Hepatocyte (in vitro differentiated cells): ENCODE data around the gene OPTC. TPM values are rescaled to one million over a fixed set of nuclear protein-coding genes. Genes with fewer than 3 reads are reported as not detected.

Source experiments
- DNase-seq: peaks from one replicate; pipeline ENCODE4 v3.0.0-alpha.2; 2016; ENCODE audit warnings: low spot score
- H2AFZ ChIP-seq: fragments of 200-600 bp; sonication (generic); 2 replicates; pipeline ENCODE4 v1.6.0; 2016; ENCODE audit warnings: antibody characterized with exemption, mild to moderate bottlenecking
- H3K27ac ChIP-seq: fragments of 200-600 bp; sonication (generic); 2 replicates; pipeline ENCODE4 v1.5.1; 2016; ENCODE audit warnings: mild to moderate bottlenecking
- H3K27me3 ChIP-seq: fragments of 200-600 bp; sonication (generic); 2 replicates; pipeline ENCODE4 v1.6.1; 2016
- H3K36me3 ChIP-seq: fragments of 200-600 bp; sonication (generic); replicated peaks from 2 replicates; pipeline ENCODE4 v1.5.1; 2016; ENCODE audit warnings: low read depth; ENCODE audit not compliant: insufficient read depth
- H3K4me1 ChIP-seq: fragments of 200-600 bp; sonication (generic); 2 replicates; pipeline ENCODE4 v1.5.1; 2016; ENCODE audit warnings: mild to moderate bottlenecking, moderate library complexity; ENCODE audit not compliant: insufficient read depth
- H3K4me2 ChIP-seq: fragments of 200-600 bp; sonication (generic); 2 replicates; pipeline ENCODE4 v1.6.0; 2016
- H3K4me3 ChIP-seq: fragments of 200-600 bp; sonication (generic); 2 replicates; pipeline ENCODE4 v1.5.1; 2016; ENCODE audit warnings: mild to moderate bottlenecking
- H3K79me2 ChIP-seq: fragments of 200-600 bp; sonication (generic); 2 replicates; pipeline ENCODE4 v1.6.0; 2017; ENCODE audit warnings: mild to moderate bottlenecking
- H3K9me2 ChIP-seq: fragments of 200-600 bp; sonication (generic); replicated peaks from 2 replicates; pipeline ENCODE4 v1.6.0; 2017; ENCODE audit warnings: mild to moderate bottlenecking; ENCODE audit not compliant: insufficient read depth
- H3K9me3 ChIP-seq: fragments of 200-600 bp; sonication (generic); 2 replicates; pipeline ENCODE4 v1.5.1; 2016; ENCODE audit warnings: low read depth, mild to moderate bottlenecking
- H4K20me1 ChIP-seq: fragments of 200-600 bp; sonication (generic); 2 replicates; pipeline ENCODE4 v1.6.0; 2016; ENCODE audit warnings: mild to moderate bottlenecking; ENCODE audit not compliant: insufficient read depth, poor library complexity, severe bottlenecking
- EZH2 ChIP-seq: fragments of 200-600 bp; sonication (generic); IDR thresholded peaks from 2 replicates; pipeline ENCODE4 v1.6.1; 2016; ENCODE audit warnings: antibody characterized with exemption, mild to moderate bottlenecking, borderline replicate concordance
- EZH2phosphoT487 ChIP-seq: fragments of 200-600 bp; sonication (generic); IDR thresholded peaks from one replicate; pipeline ENCODE4 v1.6.1; 2018; ENCODE audit warnings: antibody characterized with exemption, mild to moderate bottlenecking, low read depth, moderate library complexity; ENCODE audit not compliant: unreplicated experiment, severe bottlenecking
- WGBS: methylation state at CpG from one replicate; pipeline ENCODE4 v1.1.6; 2016; ENCODE audit warnings: low lambda C conversion rate; ENCODE audit errors: missing lambda C conversion rate; 5-methylcytosine and 5-hydroxymethylcytosine counted together
- polyA plus RNA-seq: library from polyadenylated mRNA; unstranded; fragments of >200 nt; fragmentation: Nextera tagmentation; extraction: Ambion mirVana; gene quantifications from 2 replicates; pipeline ENCODE4 v1.2.1, GENCODE V29; 2016
- total RNA-seq: library from RNA; depleted of rRNA; stranded (reverse); fragments of >200 nt; gene quantifications from 2 replicates; pipeline ENCODE4 v1.2.3, GENCODE V29; 2014
- TF ChIP-seq, protein P1 (sequence below): fragments of 200-600 bp; sonication (generic); IDR thresholded peaks from 2 replicates; pipeline ENCODE4 v1.5.1; 2016; ENCODE audit warnings: antibody characterized with exemption, mild to moderate bottlenecking; ENCODE audit not compliant: poor library complexity

The OPTC gene
- total and polyA plus RNA-seq, 2 experiments from 2014 or later = 0.28 TPM; not detected in 1

DNA sequence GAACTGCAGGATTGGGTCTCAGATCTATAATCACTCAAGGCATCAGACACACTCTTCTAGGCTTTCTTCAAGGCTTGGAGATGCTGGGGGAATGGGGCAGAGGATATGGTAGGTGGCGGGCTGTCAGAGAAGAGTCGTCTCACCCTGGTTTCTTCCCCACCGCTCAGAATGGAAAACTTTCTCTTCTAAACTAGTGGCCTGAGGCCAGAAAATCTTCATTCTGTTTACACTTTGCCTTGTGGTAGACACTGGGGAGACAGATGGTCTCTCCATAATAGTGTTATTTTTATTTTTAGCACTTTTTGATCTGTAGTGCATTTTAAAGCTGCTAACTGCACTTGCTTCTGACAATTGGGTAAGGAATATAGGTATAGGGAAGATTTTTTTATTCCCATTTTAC lies 15.7 kb upstream of the OPTC start:
- no peak overlapping the region for H3K27ac ChIP-seq
- no peak overlapping the region for H2AFZ ChIP-seq
- no peaks in the 10 kb centered on the region for H3K36me3 ChIP-seq
- H3K9me3 ChIP-seq = no peaks in the 10 kb centered on the region
- no peaks in the 10 kb centered on the region for H3K9me2 ChIP-seq
- no peak overlapping the region for H3K4me3 ChIP-seq
- no peak overlapping the region for H3K4me2 ChIP-seq
- no peaks in the 10 kb centered on the region for H4K20me1 ChIP-seq
- no peaks in the 10 kb centered on the region for H3K27me3 ChIP-seq
- no peaks in the 10 kb centered on the region for H3K79me2 ChIP-seq
- WGBS = 82% methylated on average over 3 of the region's 3 CpGs
- peaks cover 20% of the 10 kb centered on the region for H3K4me1 ChIP-seq
- no peak for DNase-seq
- TF ChIP-seq EZH2phosphoT487 (no peak), EZH2 (no peak)
- TF ChIP-seq, protein P1, sequence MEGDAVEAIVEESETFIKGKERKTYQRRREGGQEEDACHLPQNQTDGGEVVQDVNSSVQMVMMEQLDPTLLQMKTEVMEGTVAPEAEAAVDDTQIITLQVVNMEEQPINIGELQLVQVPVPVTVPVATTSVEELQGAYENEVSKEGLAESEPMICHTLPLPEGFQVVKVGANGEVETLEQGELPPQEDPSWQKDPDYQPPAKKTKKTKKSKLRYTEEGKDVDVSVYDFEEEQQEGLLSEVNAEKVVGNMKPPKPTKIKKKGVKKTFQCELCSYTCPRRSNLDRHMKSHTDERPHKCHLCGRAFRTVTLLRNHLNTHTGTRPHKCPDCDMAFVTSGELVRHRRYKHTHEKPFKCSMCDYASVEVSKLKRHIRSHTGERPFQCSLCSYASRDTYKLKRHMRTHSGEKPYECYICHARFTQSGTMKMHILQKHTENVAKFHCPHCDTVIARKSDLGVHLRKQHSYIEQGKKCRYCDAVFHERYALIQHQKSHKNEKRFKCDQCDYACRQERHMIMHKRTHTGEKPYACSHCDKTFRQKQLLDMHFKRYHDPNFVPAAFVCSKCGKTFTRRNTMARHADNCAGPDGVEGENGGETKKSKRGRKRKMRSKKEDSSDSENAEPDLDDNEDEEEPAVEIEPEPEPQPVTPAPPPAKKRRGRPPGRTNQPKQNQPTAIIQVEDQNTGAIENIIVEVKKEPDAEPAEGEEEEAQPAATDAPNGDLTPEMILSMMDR = no peak

DNA sequence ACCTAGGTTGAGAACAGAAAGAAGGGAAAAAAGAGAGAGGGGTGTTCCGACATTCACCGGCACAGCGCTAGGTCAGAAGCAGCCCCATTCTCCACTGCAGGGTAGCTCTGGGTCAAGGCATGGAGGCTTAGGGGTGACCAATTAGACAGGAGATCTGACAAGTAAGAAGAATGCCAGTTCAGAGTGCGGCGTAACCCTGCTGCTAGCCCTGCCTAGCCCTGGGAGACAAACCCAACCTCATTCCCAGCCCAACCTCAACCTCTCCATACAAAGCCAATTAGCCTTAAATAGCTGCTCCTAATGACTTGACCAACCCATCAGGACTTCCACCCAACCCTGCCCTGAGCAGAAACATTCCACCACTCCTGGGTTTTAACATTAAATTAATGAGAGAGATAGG lies 15.0 kb upstream of the OPTC start:
- no peaks in the 10 kb centered on the region for H3K27me3 ChIP-seq
- no peak overlapping the region for H3K4me3 ChIP-seq
- H4K20me1 ChIP-seq = no peaks in the 10 kb centered on the region
- 65% methylated on average over 5 of the region's 5 CpGs for WGBS
- no peaks in the 10 kb centered on the region for H3K79me2 ChIP-seq
- no peak overlapping the region for H3K4me2 ChIP-seq
- peaks cover 20% of the 10 kb centered on the region for H3K4me1 ChIP-seq
- TF ChIP-seq, protein P1 = no peak
- no peak for TF ChIP-seq EZH2
- TF ChIP-seq EZH2phosphoT487 = no peak
- no peak overlapping the region for H2AFZ ChIP-seq
- H3K9me2 ChIP-seq = no peaks in the 10 kb centered on the region
- no peak overlapping the region for H3K27ac ChIP-seq
- DNase-seq = no peak
- H3K9me3 ChIP-seq = no peaks in the 10 kb centered on the region
- H3K36me3 ChIP-seq = no peaks in the 10 kb centered on the region

DNA sequence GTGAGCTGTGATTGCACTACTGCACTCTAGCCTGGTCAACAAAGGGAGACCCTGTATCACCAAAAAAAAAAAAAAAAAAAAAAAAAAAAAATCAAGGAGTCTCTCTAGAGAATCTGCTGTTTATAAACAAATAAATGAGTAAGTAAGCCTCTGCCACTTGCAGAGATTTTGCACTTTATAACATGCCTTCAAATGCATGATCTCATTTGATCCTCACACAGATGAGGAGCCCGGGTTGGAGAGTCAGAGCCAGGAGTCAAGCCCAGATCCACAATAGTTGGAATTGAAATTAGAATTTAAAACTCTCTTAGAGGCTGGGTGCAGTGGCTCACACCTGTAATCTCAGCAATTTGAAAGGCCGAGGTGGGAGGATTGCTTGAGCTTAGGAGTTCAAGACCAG lies 14.3 kb upstream of the OPTC start:
- no peaks in the 10 kb centered on the region for H4K20me1 ChIP-seq
- DNase-seq = no peak

More for the DNA sequence above, 14.3 kb upstream of the OPTC start:
- H2AFZ ChIP-seq = no peak overlapping the region
- no peak overlapping the region for H3K4me2 ChIP-seq
- H3K79me2 ChIP-seq = no peaks in the 10 kb centered on the region
- TF ChIP-seq EZH2 = no peak
- TF ChIP-seq, protein P1 = no peak
- WGBS = 81% methylated on average over 2 of the region's 2 CpGs
- no peak overlapping the region for H3K4me3 ChIP-seq
- no peaks in the 10 kb centered on the region for H3K9me2 ChIP-seq
- H3K27me3 ChIP-seq = no peaks in the 10 kb centered on the region
- no peaks in the 10 kb centered on the region for H3K36me3 ChIP-seq
- peaks cover 20% of the 10 kb centered on the region for H3K4me1 ChIP-seq
- no peaks in the 10 kb centered on the region for H3K9me3 ChIP-seq
- H3K27ac ChIP-seq = no peak overlapping the region
